Fibroblast of villous mesenchyme (primary cell): ENCODE measurements around the gene MGST1. TPM values are rescaled to one million over a fixed set of nuclear protein-coding genes. Genes with fewer than 3 reads are reported as not detected.
"Not testable (repeated sequence)": the region's sequence is repeated elsewhere in the genome, so short reads cannot be mapped to it uniquely, and the experiment has no call there.

Source experiments
- DNase-seq: peaks from one replicate; pipeline ENCODE4 v3.0.0-alpha.2; 2010; ENCODE audit warnings: low read depth
- H3K4me3 ChIP-seq: 2 replicates; pipeline ENCODE4 v1.5.1; 2011; ENCODE audit warnings: low read depth, mild to moderate bottlenecking, low read length
- CTCF ChIP-seq: IDR thresholded peaks from 2 replicates; pipeline ENCODE4 v1.5.1; 2012; ENCODE audit warnings: low read depth, mild to moderate bottlenecking, low read length; ENCODE audit not compliant: insufficient read depth
- total RNA-seq: library from RNA; depleted of rRNA; stranded (reverse); fragments of >200 nt; gene quantifications from 2 replicates; pipeline ENCODE4 v1.2.3, GENCODE V29; 2012

The MGST1 gene
- total RNA-seq, 1 donor: 169 TPM

- no peak overlapping the region for H3K4me3 ChIP-seq
- no peak for DNase-seq
- TF ChIP-seq CTCF: no peak
Observed at GRCh38 chr12:16361142-16361783, 13.8 kb downstream of the MGST1 start.

GRCh38 chr12:16362550-16362949 is 15.1 kb downstream of the MGST1 start:
- no peak for TF ChIP-seq CTCF
- DNase-seq: no peak
- no peak overlapping the region for H3K4me3 ChIP-seq

GRCh38 chr12:16369156-16369555 is 21.7 kb downstream of the MGST1 start:
- no peak for DNase-seq
- no peak for TF ChIP-seq CTCF

GRCh38 chr12:16370096-16370495 is 22.7 kb downstream of the MGST1 start:
- no peak for DNase-seq
- no peak for TF ChIP-seq CTCF
- H3K4me3 ChIP-seq: no peak overlapping the region

More at GRCh38 chr12:16369156-16369555, 21.7 kb downstream of the MGST1 start:
- no peak overlapping the region for H3K4me3 ChIP-seq

- DNase-seq, H3K4me3 ChIP-seq: not testable (repeated sequence)
Observed at GRCh38 chr12:16382652-16383312, 35.3 kb downstream of the MGST1 start.

GRCh38 chr12:16384732-16385131 is 37.3 kb downstream of the MGST1 start:
- no peak overlapping the region for H3K4me3 ChIP-seq
- no peak for DNase-seq
- TF ChIP-seq CTCF: no peak

GRCh38 chr12:16385782-16386646 is 38.6 kb downstream of the MGST1 start:
- peak; percentile 55 for TF ChIP-seq CTCF
- H3K4me3 ChIP-seq: peak overlapping the region; percentile 29
- peak; percentile 74 for DNase-seq
